GM23338 (cell line): ENCODE measurements around the gene DCAF16.

ENCODE experiments used
- CTCF ChIP-seq, 2 experiments: fragments of 200-600 bp in 1 of 2; sonication (generic) in 1 of 2; conservative IDR thresholded peaks; 2 replicates each; pipeline versions ENCODE4 v1.5.1 to v1.6.1; 2016 to 2017; ENCODE audit warnings: antibody characterized with exemption in 2 of 2, low read depth in 2 of 2, mild to moderate bottlenecking in 2 of 2, moderate library complexity in 1 of 2
- EZH2 ChIP-seq: fragments of 200-600 bp; sonication (generic); IDR thresholded peaks from one replicate; pipeline ENCODE4 v1.8.0; 2017; ENCODE audit warnings: antibody characterized with exemption, mild to moderate bottlenecking, low read depth; ENCODE audit not compliant: unreplicated experiment
- POLR2AphosphoS5 ChIP-seq: IDR thresholded peaks from 2 replicates; pipeline ENCODE4 v1.6.1; 2016; ENCODE audit warnings: antibody characterized with exemption, low read depth
- TF ChIP-seq, protein P1 (sequence below): IDR thresholded peaks from one replicate; pipeline ENCODE4 v1.6.1; 2018; ENCODE audit warnings: antibody characterized with exemption; ENCODE audit not compliant: unreplicated experiment

DNA sequence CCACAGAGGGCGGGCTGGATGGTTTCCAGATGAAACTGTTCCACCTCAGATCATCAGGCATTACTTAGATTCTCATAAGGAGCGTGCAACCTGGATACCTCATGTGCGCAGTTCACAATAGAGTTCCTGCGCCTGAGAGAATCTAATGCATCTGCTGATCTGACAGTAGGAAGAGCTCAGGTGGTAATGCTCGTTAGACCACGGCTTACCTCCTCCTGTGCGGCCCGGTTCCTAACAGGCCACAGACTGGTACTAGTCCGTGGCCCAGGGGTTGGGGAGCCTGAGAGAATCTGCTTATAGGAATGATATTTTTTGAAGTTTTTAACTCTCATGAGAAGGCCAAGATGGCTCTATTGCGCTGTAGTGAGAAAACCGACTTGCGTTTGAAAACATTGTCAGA, 5.6 kb upstream of the DCAF16 start:
- TF ChIP-seq EZH2 (no peak), CTCF (conservative IDR thresholded peaks at IDR 0.05; ENCODE audit: low read depth in 2 of 2) (no peak), POLR2AphosphoS5 (no peak)
- TF ChIP-seq, protein P1, sequence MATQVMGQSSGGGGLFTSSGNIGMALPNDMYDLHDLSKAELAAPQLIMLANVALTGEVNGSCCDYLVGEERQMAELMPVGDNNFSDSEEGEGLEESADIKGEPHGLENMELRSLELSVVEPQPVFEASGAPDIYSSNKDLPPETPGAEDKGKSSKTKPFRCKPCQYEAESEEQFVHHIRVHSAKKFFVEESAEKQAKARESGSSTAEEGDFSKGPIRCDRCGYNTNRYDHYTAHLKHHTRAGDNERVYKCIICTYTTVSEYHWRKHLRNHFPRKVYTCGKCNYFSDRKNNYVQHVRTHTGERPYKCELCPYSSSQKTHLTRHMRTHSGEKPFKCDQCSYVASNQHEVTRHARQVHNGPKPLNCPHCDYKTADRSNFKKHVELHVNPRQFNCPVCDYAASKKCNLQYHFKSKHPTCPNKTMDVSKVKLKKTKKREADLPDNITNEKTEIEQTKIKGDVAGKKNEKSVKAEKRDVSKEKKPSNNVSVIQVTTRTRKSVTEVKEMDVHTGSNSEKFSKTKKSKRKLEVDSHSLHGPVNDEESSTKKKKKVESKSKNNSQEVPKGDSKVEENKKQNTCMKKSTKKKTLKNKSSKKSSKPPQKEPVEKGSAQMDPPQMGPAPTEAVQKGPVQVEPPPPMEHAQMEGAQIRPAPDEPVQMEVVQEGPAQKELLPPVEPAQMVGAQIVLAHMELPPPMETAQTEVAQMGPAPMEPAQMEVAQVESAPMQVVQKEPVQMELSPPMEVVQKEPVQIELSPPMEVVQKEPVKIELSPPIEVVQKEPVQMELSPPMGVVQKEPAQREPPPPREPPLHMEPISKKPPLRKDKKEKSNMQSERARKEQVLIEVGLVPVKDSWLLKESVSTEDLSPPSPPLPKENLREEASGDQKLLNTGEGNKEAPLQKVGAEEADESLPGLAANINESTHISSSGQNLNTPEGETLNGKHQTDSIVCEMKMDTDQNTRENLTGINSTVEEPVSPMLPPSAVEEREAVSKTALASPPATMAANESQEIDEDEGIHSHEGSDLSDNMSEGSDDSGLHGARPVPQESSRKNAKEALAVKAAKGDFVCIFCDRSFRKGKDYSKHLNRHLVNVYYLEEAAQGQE, result no peak
